Parathyroid adenoma (tissue), 2 donors: ENCODE results near the gene ZC3H7B.

Source experiments
- H2AFZ ChIP-seq: fragments of 300-600 bp; sonication (generic); one replicate; pipeline ENCODE4 v1.7.0; 2017; ENCODE audit warnings: antibody characterized with exemption, mild to moderate bottlenecking
- H3K27ac ChIP-seq: fragments of 300-600 bp; sonication (generic); one replicate; pipeline ENCODE4 v1.7.0; 2017
- H3K27me3 ChIP-seq: fragments of 300-600 bp; sonication (generic); one replicate; pipeline ENCODE4 v1.7.0; 2017; ENCODE audit warnings: low read length; ENCODE audit not compliant: control insufficient read depth, insufficient read depth
- H3K36me3 ChIP-seq: fragments of 300-600 bp; sonication (generic); one replicate; pipeline ENCODE4 v1.7.0; 2017; ENCODE audit warnings: low read length; ENCODE audit not compliant: control insufficient read depth, insufficient read depth
- H3K4me1 ChIP-seq: fragments of 300-600 bp; sonication (generic); one replicate; pipeline ENCODE4 v1.7.0; 2017; ENCODE audit warnings: control low read depth
- H3K4me2 ChIP-seq: fragments of 300-600 bp; sonication (generic); one replicate; pipeline ENCODE4 v1.7.0; 2017; ENCODE audit warnings: low read length
- H3K4me3 ChIP-seq: fragments of 300-600 bp; sonication (generic); one replicate; pipeline ENCODE4 v1.7.0; 2017; ENCODE audit warnings: low read depth, low read length
- H3K79me2 ChIP-seq: fragments of 300-600 bp; sonication (generic); one replicate; pipeline ENCODE4 v1.7.0; 2017; ENCODE audit warnings: control low read depth
- H3K9ac ChIP-seq: fragments of 300-600 bp; sonication (generic); one replicate; pipeline ENCODE4 v1.7.0; 2017; ENCODE audit warnings: mild to moderate bottlenecking
- H3K9me3 ChIP-seq: fragments of 300-600 bp; sonication (generic); one replicate; pipeline ENCODE4 v1.7.0; 2017; ENCODE audit warnings: low read length; ENCODE audit not compliant: control insufficient read depth
- TF ChIP-seq, protein P1 (sequence below): fragments of 300-600 bp; sonication (generic); IDR thresholded peaks from one replicate; pipeline ENCODE4 v1.7.0; 2017; ENCODE audit warnings: antibody characterized with exemption, mild to moderate bottlenecking
- donor health status: primary hyperparathyroidism.

ZC3H7B gene

DNA sequence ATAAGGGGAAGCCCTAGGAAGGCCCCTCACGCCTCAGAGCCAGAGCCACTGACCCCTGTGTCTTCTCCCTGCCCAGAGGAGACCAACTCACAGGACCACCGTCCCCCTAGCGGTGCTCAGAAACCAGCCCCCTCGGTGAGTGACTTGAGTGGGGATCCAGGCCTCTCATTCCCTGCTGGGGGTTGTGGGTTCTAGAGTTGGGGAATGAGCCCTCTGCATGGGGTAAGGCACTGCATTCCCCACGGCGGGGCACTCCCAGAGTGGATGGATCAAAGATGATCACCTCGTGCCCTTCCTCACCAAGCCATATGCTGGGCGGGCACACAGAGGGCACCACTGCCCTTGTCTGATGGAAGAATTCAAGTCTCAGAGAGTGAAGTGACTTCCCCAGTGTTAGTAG, 39.7 kb downstream of the ZC3H7B start:
- H3K79me2 ChIP-seq: no peaks in the 10 kb centered on the region
- TF ChIP-seq, protein P1, sequence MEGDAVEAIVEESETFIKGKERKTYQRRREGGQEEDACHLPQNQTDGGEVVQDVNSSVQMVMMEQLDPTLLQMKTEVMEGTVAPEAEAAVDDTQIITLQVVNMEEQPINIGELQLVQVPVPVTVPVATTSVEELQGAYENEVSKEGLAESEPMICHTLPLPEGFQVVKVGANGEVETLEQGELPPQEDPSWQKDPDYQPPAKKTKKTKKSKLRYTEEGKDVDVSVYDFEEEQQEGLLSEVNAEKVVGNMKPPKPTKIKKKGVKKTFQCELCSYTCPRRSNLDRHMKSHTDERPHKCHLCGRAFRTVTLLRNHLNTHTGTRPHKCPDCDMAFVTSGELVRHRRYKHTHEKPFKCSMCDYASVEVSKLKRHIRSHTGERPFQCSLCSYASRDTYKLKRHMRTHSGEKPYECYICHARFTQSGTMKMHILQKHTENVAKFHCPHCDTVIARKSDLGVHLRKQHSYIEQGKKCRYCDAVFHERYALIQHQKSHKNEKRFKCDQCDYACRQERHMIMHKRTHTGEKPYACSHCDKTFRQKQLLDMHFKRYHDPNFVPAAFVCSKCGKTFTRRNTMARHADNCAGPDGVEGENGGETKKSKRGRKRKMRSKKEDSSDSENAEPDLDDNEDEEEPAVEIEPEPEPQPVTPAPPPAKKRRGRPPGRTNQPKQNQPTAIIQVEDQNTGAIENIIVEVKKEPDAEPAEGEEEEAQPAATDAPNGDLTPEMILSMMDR: no peak
- no peak overlapping the region for H3K27ac ChIP-seq
- H3K27me3 ChIP-seq: no peaks in the 10 kb centered on the region
- no peaks in the 10 kb centered on the region for H3K4me1 ChIP-seq
- no peak overlapping the region for H3K4me2 ChIP-seq
- no peaks in the 10 kb centered on the region for H3K36me3 ChIP-seq
- no peak overlapping the region for H3K4me3 ChIP-seq
- H3K9ac ChIP-seq: no peak overlapping the region
- H3K9me3 ChIP-seq: no peaks in the 10 kb centered on the region
- no peak overlapping the region for H2AFZ ChIP-seq

DNA sequence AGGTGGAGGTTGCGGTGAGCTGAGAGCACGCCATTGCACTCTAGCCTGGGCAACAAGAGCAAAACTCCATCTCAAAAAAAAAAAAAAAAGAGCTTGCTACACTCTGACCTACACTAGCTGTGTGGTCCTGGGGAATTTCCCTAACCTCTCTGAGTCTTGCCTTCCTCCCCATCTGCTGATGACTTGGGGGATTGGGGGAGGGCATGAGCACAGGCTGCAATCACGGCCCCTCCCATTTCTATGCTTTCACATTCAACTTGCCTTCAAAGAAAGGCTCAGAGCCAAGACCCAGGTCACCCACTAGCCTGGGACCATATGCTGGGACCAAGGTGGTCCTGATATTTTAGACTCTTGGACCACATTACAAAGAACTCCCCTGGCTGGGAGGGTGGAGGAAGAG, 40.7 kb downstream of the ZC3H7B start:
- H3K9me3 ChIP-seq: no peaks in the 10 kb centered on the region

DNA sequence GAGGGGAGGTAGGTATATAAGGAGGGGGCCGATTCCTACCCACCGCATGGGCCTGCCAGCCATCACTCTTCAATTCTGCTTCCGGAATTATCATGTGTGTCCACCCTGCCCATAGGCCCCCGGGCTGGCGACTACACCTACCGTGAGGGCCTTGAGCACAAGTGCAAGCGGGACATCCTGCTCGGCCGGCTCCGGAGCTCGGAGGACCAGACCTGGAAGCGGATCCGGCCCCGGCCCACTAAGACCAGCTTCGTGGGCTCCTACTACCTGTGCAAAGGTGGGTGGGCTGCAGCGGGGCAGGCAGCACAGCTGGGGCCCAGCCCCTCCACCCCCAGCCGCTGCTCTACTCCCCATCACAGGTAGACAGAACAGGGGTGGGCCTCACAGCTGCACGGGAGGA, 42.0 kb downstream of the ZC3H7B start:
- no peaks in the 10 kb centered on the region for H3K36me3 ChIP-seq
- H3K4me2 ChIP-seq: no peak overlapping the region
- no peak overlapping the region for H3K9ac ChIP-seq
- H3K27ac ChIP-seq: no peak overlapping the region
- H3K9me3 ChIP-seq: no peaks in the 10 kb centered on the region
- H2AFZ ChIP-seq: no peak overlapping the region
- H3K79me2 ChIP-seq: no peaks in the 10 kb centered on the region
- H3K4me1 ChIP-seq: no peaks in the 10 kb centered on the region
- no peak overlapping the region for H3K4me3 ChIP-seq
- no peaks in the 10 kb centered on the region for H3K27me3 ChIP-seq
- TF ChIP-seq, protein P1: no peak

More for the DNA sequence above, 40.7 kb downstream of the ZC3H7B start:
- TF ChIP-seq, protein P1: no peak
- Histone ChIP-seq H3K9ac (no peak overlapping the region), H3K27me3 (no peaks in the 10 kb centered on the region), H3K27ac (no peak overlapping the region), H3K36me3 (no peaks in the 10 kb centered on the region), H3K79me2 (no peaks in the 10 kb centered on the region), H3K4me3 (no peak overlapping the region), H2AFZ (no peak overlapping the region), H3K4me2 (no peak overlapping the region), H3K4me1 (no peaks in the 10 kb centered on the region)

DNA sequence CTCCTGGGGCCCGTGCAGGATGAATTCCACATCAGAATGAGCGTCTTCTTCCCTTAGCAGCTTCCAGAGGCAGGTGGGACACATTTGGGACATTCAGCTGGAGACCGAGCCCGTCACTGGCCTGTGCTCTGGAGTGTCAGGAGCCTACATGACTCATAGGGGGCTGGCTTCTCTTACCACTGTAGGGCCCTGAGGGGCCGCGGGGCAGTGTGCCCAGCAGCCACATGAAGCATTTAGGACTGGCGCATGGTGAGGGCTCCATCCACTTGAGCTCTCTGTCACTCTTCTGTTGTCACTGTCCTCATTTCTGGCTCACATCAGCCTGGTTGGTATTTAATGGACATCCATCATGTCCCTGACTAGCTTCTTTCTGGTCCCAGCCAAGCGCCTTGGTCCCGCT, 42.4 kb downstream of the ZC3H7B start:
- no peaks in the 10 kb centered on the region for H3K36me3 ChIP-seq
- H2AFZ ChIP-seq: no peak overlapping the region
- H3K79me2 ChIP-seq: no peaks in the 10 kb centered on the region
- TF ChIP-seq, protein P1: no peak
- no peak overlapping the region for H3K4me2 ChIP-seq
- no peak overlapping the region for H3K9ac ChIP-seq
- H3K27me3 ChIP-seq: no peaks in the 10 kb centered on the region
- H3K27ac ChIP-seq: no peak overlapping the region
- no peaks in the 10 kb centered on the region for H3K9me3 ChIP-seq
- no peaks in the 10 kb centered on the region for H3K4me1 ChIP-seq
- H3K4me3 ChIP-seq: no peak overlapping the region

DNA sequence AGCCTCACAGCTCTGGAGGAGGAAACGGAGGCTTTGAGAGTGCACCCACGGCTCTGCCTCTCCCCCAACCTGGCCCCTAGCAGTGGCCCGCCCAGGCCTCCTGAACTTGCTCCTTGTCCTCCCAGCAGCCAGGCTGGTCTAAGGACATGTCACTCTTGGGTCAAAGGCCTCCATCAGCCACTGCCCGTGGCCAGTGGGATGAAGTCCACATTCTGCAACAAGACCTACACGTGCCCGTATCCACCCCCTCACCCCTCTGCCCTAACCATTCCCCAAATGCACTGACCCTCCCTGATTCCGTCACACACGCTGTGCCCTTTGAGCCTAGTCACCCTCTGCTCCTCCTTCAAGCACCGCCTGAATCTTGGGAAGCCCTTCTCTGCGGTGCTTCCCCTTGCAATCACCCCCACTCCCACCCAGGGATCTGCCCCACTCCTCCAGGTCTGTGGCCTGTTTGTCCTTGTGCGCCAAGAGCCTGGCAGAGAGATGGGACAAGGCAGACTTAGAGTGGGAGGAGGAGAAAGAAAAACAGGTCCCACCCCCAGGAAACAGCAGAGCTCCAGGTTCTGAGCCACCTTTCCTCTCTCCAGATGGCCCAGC, 43.0 kb downstream of the ZC3H7B start:
- Histone ChIP-seq H3K4me1 (no peaks in the 10 kb centered on the region), H3K79me2 (no peaks in the 10 kb centered on the region), H3K27ac (no peak overlapping the region), H3K27me3 (no peaks in the 10 kb centered on the region), H3K9me3 (no peaks in the 10 kb centered on the region), H3K36me3 (no peaks in the 10 kb centered on the region), H2AFZ (no peak overlapping the region), H3K9ac (no peak overlapping the region), H3K4me2 (no peak overlapping the region), H3K4me3 (no peak overlapping the region)
- TF ChIP-seq, protein P1: no peak
